Breast epithelium (tissue), 4 donors: ENCODE results near the gene NEMP2. TPM values are rescaled to one million over a fixed set of nuclear protein-coding genes. Genes with fewer than 3 reads are reported as not detected.

Source experiments
- DNase-seq, 2 donors: peaks; one replicate each; pipeline ENCODE4 v3.0.0-alpha.2; 2019; ENCODE audit warnings: low spot score in 2 of 2
- H3K27ac ChIP-seq, 2 donors: fragments of 200-600 bp; sonication (generic) in 1 of 2; one replicate each; pipeline ENCODE4 v1.5.1; 2016 to 2019; ENCODE audit warnings: mild to moderate bottlenecking in 1 of 2
- H3K27me3 ChIP-seq, 2 donors: fragments of 200-600 bp; sonication (generic) in 1 of 2; one replicate each; pipeline versions ENCODE4 v1.5.1 to v1.6.0; 2017 to 2019; ENCODE audit warnings: control low read depth in 1 of 2, mild to moderate bottlenecking in 1 of 2
- H3K36me3 ChIP-seq: fragments of 200-600 bp; one replicate; pipeline ENCODE4 v1.5.1; 2019
- H3K4me1 ChIP-seq, 2 donors: fragments of 200-600 bp; sonication (generic); one replicate each; pipeline ENCODE4 v1.5.1; 2016 to 2019; ENCODE audit warnings: control low read depth in 1 of 2
- H3K4me3 ChIP-seq, 3 donors: fragments of 200-600 bp; sonication (generic); 1 replicate in 2 of 3; 2 replicates in 1 of 3; pipeline ENCODE4 v1.5.1; 2016 to 2019; ENCODE audit warnings: mild to moderate bottlenecking in 3 of 3, moderate library complexity in 2 of 3
- H3K9me3 ChIP-seq, 2 donors: fragments of 200-600 bp; sonication (generic) in 1 of 2; one replicate each; pipeline ENCODE4 v1.5.1; 2016 to 2019; ENCODE audit warnings: control low read depth in 1 of 2
- CTCF ChIP-seq, 3 donors: fragments of 450-650 bp; IDR thresholded peaks; one replicate each; pipeline ENCODE4 v1.5.1; 2016 to 2017; ENCODE audit warnings: antibody characterized with exemption in 3 of 3, mild to moderate bottlenecking in 3 of 3, moderate library complexity in 3 of 3
- POLR2A ChIP-seq: fragments of 450-650 bp; IDR thresholded peaks from one replicate; pipeline ENCODE4 v1.6.1; 2016; ENCODE audit warnings: antibody characterized with exemption, mild to moderate bottlenecking, moderate library complexity
- POLR2AphosphoS5 ChIP-seq, 3 donors: sonication (generic); formaldehyde crosslinking; IDR thresholded peaks; one replicate each; pipeline ENCODE4 v1.6.1; 2017; ENCODE audit warnings: antibody characterized with exemption in 3 of 3
- intact Hi-C: fragments of 100-400 bp; cut with DNase I; formaldehyde crosslinking; loops from one replicate; pipeline ENCODE4 v1.15.1; 2023; ENCODE audit warnings: low total_unique reads
- total RNA-seq, 3 donors: library from RNA; depleted of rRNA; stranded (reverse); fragments of >200 nt; gene quantifications; one replicate each; pipeline ENCODE4 v1.1.0, GENCODE V29; 2016

NEMP2 gene
- total RNA-seq, 3 donors from 2014 or later, result 4.5 to 6.6 (median 5.2) TPM

- no peaks in the 10 kb centered on the region for H3K4me1 ChIP-seq
- no peak overlapping the region for H3K27ac ChIP-seq
- H3K36me3 ChIP-seq, result no peaks in the 10 kb centered on the region
- no peaks in the 10 kb centered on the region for H3K9me3 ChIP-seq
- no peak for DNase-seq
- H3K27me3 ChIP-seq, result no peaks in the 10 kb centered on the region
- H3K4me3 ChIP-seq, result no peak overlapping the region
- TF ChIP-seq POLR2A (no peak), CTCF (IDR thresholded peaks at IDR 0.05) (no peak), POLR2AphosphoS5 (IDR thresholded peaks at IDR 0.05) (no peak)
- intact Hi-C loops, result no loop called here
Observed at GRCh38 chr2:190493095-190493494, 41.4 kb downstream of the NEMP2 start.

- no peak for DNase-seq
- intact Hi-C loops, result no loop called here
- Histone ChIP-seq H3K4me3 (no peak overlapping the region), H3K27ac (no peak overlapping the region), H3K9me3 (no peaks in the 10 kb centered on the region), H3K4me1 (no peaks in the 10 kb centered on the region), H3K36me3 (no peaks in the 10 kb centered on the region), H3K27me3 (no peaks in the 10 kb centered on the region)
- TF ChIP-seq CTCF (IDR thresholded peaks at IDR 0.05), result no peak
- no peak for TF ChIP-seq POLR2AphosphoS5 (IDR thresholded peaks at IDR 0.05)
- no peak for TF ChIP-seq POLR2A
Observed at GRCh38 chr2:190490502-190490901, 44.0 kb downstream of the NEMP2 start.

- H3K36me3 ChIP-seq, result no peaks in the 10 kb centered on the region
- H3K4me1 ChIP-seq, result no peaks in the 10 kb centered on the region
- H3K27ac ChIP-seq, result no peak overlapping the region
- intact Hi-C loops, result loop anchor here (10.0 kb wide), 1 partner anchor 85 kb away; the partner anchor contains the start of gene MFSD6
- H3K9me3 ChIP-seq, result no peaks in the 10 kb centered on the region
- DNase-seq, result no peak
- no peak overlapping the region for H3K4me3 ChIP-seq
- TF ChIP-seq POLR2AphosphoS5 (IDR thresholded peaks at IDR 0.05) (no peak), CTCF (IDR thresholded peaks at IDR 0.05) (no peak), POLR2A (no peak)
- H3K27me3 ChIP-seq, result no peaks in the 10 kb centered on the region
Observed at GRCh38 chr2:190489475-190489874, 45.0 kb downstream of the NEMP2 start.

DNA sequence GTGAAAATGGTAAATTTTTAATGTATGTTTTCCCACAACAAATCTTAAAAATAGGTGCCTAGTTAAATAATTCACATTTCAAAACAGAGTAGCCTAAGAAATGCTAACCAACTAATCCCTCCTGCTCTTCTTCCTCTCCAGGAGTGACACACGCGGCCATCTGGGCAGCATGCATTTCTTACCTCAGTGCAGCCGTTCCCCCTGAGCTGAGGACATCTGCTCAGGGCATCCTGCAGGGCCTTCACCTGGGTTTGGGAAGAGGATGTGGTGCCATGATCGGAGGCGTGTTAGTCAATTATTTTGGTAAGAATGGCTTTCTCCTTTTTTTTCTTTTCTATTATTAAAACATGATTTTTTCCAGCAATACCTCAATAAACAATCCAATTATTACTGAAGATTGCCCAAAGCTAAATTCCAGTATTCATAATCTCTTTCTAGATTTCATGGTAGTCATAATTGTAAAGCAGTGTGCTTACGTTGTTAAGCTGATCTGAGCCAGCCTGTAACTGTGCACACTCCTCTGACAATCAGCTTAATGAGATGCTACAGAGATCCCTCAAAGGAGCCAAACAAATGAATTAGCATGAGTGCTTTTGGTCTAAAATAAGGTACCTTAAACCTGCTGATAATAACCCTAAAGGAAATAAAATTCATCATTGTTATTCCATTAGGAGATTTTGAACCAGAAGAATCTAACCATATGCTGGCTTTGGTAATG, 45.8 kb downstream of the NEMP2 start:
- Histone ChIP-seq H3K27ac (no peak overlapping the region), H3K4me3 (no peak overlapping the region), H3K4me1 (no peaks in the 10 kb centered on the region), H3K9me3 (no peaks in the 10 kb centered on the region), H3K27me3 (no peaks in the 10 kb centered on the region), H3K36me3 (no peaks in the 10 kb centered on the region)
- intact Hi-C loops, result loop anchor here (10.0 kb wide), 1 partner anchor 84 kb away; the partner anchor contains the start of gene MFSD6
- no peak for DNase-seq
- TF ChIP-seq CTCF (IDR thresholded peaks at IDR 0.05) (no peak), POLR2A (no peak), POLR2AphosphoS5 (IDR thresholded peaks at IDR 0.05) (no peak)

DNA sequence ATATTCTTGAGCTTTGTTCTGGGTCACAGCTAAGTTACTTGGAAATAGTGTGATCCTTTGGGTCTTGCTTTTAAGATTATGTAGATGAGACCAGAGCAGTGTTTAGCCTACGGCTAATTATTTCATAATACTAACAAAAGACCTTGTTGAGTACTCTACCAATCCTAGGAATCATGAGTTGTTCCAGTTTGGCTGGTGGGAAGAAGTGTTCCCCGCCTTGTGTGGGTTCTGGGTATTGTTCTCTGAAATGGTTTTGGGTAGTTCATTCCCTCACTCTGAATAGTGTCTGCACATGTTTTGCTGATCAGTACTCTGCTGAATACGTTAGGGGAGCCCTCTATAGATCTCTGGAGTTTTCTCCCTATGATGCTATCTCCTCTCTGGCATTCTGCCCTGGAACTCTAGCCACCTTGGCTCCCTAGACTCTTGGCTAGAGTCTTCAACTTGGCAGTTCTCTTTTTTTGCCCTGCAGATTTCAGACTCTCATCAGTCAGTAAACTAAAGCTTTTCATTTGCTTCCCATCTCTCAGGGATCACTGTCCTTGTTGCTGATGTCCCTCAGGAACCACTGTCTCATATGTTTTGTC, 48.4 kb downstream of the NEMP2 start:
- intact Hi-C loops, result loop anchor here (10.0 kb wide), 1 partner anchor 81 kb away; the partner anchor contains the start of gene MFSD6
- H3K27ac ChIP-seq, result peak overlapping the region; percentile 40 to 80
- TF ChIP-seq POLR2A (no peak), CTCF (IDR thresholded peaks at IDR 0.05) (peak in 2 of 3 donors; percentile 25 to 38)

More for the DNA sequence above, 48.4 kb downstream of the NEMP2 start:
- no peaks in the 10 kb centered on the region for H3K4me1 ChIP-seq
- no peaks in the 10 kb centered on the region for H3K9me3 ChIP-seq
- H3K4me3 ChIP-seq, result no peak overlapping the region
- DNase-seq, result no peak
- H3K27me3 ChIP-seq, result no peaks in the 10 kb centered on the region
- H3K36me3 ChIP-seq, result no peaks in the 10 kb centered on the region
